HG03039 (cell line): Measurements from ENCODE around the gene SNX7.

ENCODE experiments used
- ATAC-seq: cut with Tn5 transposase; IDR thresholded peaks from one replicate; pipeline ENCODE4 v1.9.1; 2021; ENCODE audit warnings: mild to moderate bottlenecking, moderate library complexity; ENCODE audit not compliant: unreplicated experiment

The SNX7 gene

GRCh38 chr1:98696077-98696476, 34.6 kb downstream of the SNX7 start:
- no peak for ATAC-seq

GRCh38 chr1:98697781-98698180, 36.3 kb downstream of the SNX7 start:
- ATAC-seq, result no peak

- no peak for ATAC-seq
Measured at GRCh38 chr1:98698625-98699024, 37.1 kb downstream of the SNX7 start.

GRCh38 chr1:98700228-98700627, 38.7 kb downstream of the SNX7 start:
- no peak for ATAC-seq

GRCh38 chr1:98702976-98703375, 41.5 kb downstream of the SNX7 start:
- ATAC-seq, result no peak

- ATAC-seq, result no peak
Measured at GRCh38 chr1:98704474-98704873, 43.0 kb downstream of the SNX7 start.

- ATAC-seq, result no peak
Measured at GRCh38 chr1:98704971-98705370, 43.5 kb downstream of the SNX7 start.

- no peak for ATAC-seq
Measured at GRCh38 chr1:98705591-98705990, 44.1 kb downstream of the SNX7 start.

GRCh38 chr1:98706173-98706843, 44.8 kb downstream of the SNX7 start:
- no peak for ATAC-seq

GRCh38 chr1:98707556-98707955, 46.0 kb downstream of the SNX7 start:
- ATAC-seq, result no peak

- ATAC-seq, result no peak
Measured at GRCh38 chr1:98709906-98710305, 48.4 kb downstream of the SNX7 start.

- ATAC-seq, result no peak
Measured at GRCh38 chr1:98723574-98723973, 62.1 kb downstream of the SNX7 start.

- ATAC-seq, result no peak
Measured at GRCh38 chr1:98732985-98733781, 71.7 kb downstream of the SNX7 start.

- no peak for ATAC-seq
Measured at GRCh38 chr1:98733782-98734112, 72.2 kb downstream of the SNX7 start.

- no peak for ATAC-seq
Measured at GRCh38 chr1:98735756-98736155, 74.2 kb downstream of the SNX7 start.

GRCh38 chr1:98737835-98738234, 76.3 kb downstream of the SNX7 start:
- no peak for ATAC-seq

GRCh38 chr1:98739762-98740161, 78.2 kb downstream of the SNX7 start:
- ATAC-seq, result no peak

GRCh38 chr1:98741164-98741563, 79.6 kb downstream of the SNX7 start:
- ATAC-seq, result no peak

- no peak for ATAC-seq
Measured at GRCh38 chr1:98749152-98749756, 87.7 kb downstream of the SNX7 start.

GRCh38 chr1:98754176-98754575, 92.7 kb downstream of the SNX7 start:
- no peak for ATAC-seq

- no peak for ATAC-seq
Measured at GRCh38 chr1:98761219-98761865, 99.8 kb downstream of the SNX7 start.
